Measurements from ENCODE around the gene TNFRSF18. TPM values are rescaled to one million over a fixed set of nuclear protein-coding genes. Genes with fewer than 3 reads are reported as not detected.

The TNFRSF18 gene
- total and polyA plus RNA-seq, 2 experiments from 2014 or later, result 1.1 to 1.5 TPM

GRCh38 chr1:1217621-1218523, 11.5 kb upstream of the TNFRSF18 start:
- H4K20me1 ChIP-seq (replicated peaks; ENCODE audit: insufficient read depth), result no peaks in the 10 kb centered on the region; the same call in 1 of the 2 replicates
- Mint-ChIP-seq H3K27me3 (ENCODE audit: insufficient read depth, low read depth, poor library complexity) (peaks cover 11% of the 10 kb centered on the region), H3K4me3 (no peak overlapping the region), H3K9me3 (no peaks in the 10 kb centered on the region), H3K27ac (no peak overlapping the region), H3K36me3 (ENCODE audit: low read depth) (peaks cover 25% of the 10 kb centered on the region), H3K4me1 (no peaks in the 10 kb centered on the region)
- H3K36me3 ChIP-seq (ENCODE audit: insufficient read depth), result peaks cover 4% of the 10 kb centered on the region; the same call in 1 of the 2 replicates
- no peak for DNase-seq (ENCODE audit: low spot score)
- H3F3A ChIP-seq (replicated peaks; ENCODE audit: low read depth), result no peaks in the 10 kb centered on the region
- TF ChIP-seq ZNF114 (CRISPR knock-in tag; IDR thresholded peaks at IDR 0.05) (no peak), STAT1 (IDR thresholded peaks at IDR 0.05; ENCODE audit: unreplicated experiment) (no peak), NANOG (IDR thresholded peaks at IDR 0.05; ENCODE audit: borderline replicate concordance) (no peak), ZNF331 (CRISPR knock-in tag; IDR thresholded peaks at IDR 0.05; ENCODE audit: low read depth) (no peak), EZH2phosphoT487 (IDR thresholded peaks at IDR 0.05; ENCODE audit: unreplicated experiment) (no peak), ZNF462 (CRISPR knock-in tag; IDR thresholded peaks at IDR 0.05) (no peak), JUNB (IDR thresholded peaks at IDR 0.05; ENCODE audit: unreplicated experiment) (no peak), POLR2AphosphoS5 (IDR thresholded peaks at IDR 0.05; ENCODE audit: low read depth) (no peak), CTCF (conservative IDR thresholded peaks at IDR 0.05; ENCODE audit: low read depth in 2 of 2) (no peak), EZH2 (IDR thresholded peaks at IDR 0.05; ENCODE audit: low read depth, unreplicated experiment) (no peak), CREB1 (CRISPR knock-in tag; IDR thresholded peaks at IDR 0.05; ENCODE audit: low read depth) (no peak), REST (IDR thresholded peaks at IDR 0.05; ENCODE audit: unreplicated experiment) (no peak), ETS1 (IDR thresholded peaks at IDR 0.05) (no peak)
- H3K79me2 ChIP-seq (replicated peaks; ENCODE audit: insufficient read depth), result no peaks in the 10 kb centered on the region
- no peaks in the 10 kb centered on the region for H3K4me1 ChIP-seq (ENCODE audit: insufficient read depth)
- no peak overlapping the region for H2AFZ ChIP-seq
- H3K27ac ChIP-seq (ENCODE audit: low read depth), result no peak overlapping the region
- ATAC-seq, result no peak
- no peaks in the 10 kb centered on the region for H3K27me3 ChIP-seq (ENCODE audit: insufficient read depth)
- no peak overlapping the region for H3K4me2 ChIP-seq
- H3K9me2 ChIP-seq (ENCODE audit: insufficient read depth), result no peaks in the 10 kb centered on the region
- H3K4me3 ChIP-seq, result no peak overlapping the region
